Endothelial cell of umbilical vein (primary cell): Measurements from ENCODE around the gene EEF1A1. TPM values are rescaled to one million over a fixed set of nuclear protein-coding genes. Genes with fewer than 3 reads are reported as not detected.

Experiments
- BruUV-seq: library from RNA; stranded (reverse); fragments of 400-500 nt; replicated peaks from 2 replicates; lab custom pipeline; 2021; lab: Mats Ljungman, UMichigan
- CTCF ChIA-PET: fragments of 300-600, 350-600 bp; sonication (Branson Sonifier 250); formaldehyde crosslinking; loops from one replicate; lab custom pipeline; 2021; ENCODE audit warnings: antibody characterized with exemption, inconsistent platforms; lab: Charles Lee
- POLR2A ChIA-PET: fragments of 300-600, 350-600 bp; sonication (Branson Sonifier 250); formaldehyde crosslinking; loops from one replicate; lab custom pipeline; 2021; ENCODE audit warnings: antibody characterized with exemption, inconsistent platforms; lab: Charles Lee
- DNase-seq: peaks from one replicate; pipeline ENCODE4 v3.0.0-alpha.2; 2011; ENCODE audit warnings: low read depth, low spot score
- FAIRE-seq: peaks from 2 replicates; lab custom pipeline; 2011; peaks lifted over from hg19 to GRCh38; lab: Jason Lieb, UNC
- H2AFZ ChIP-seq: 2 replicates; pipeline ENCODE4 v1.6.0; 2012; ENCODE audit warnings: low read depth, low read length, control low read depth, inconsistent platforms
- H3K27ac ChIP-seq: 2 replicates; pipeline ENCODE4 v1.5.1; 2011; ENCODE audit warnings: low read depth, mild to moderate bottlenecking, control low read depth, low read length, moderate library complexity; ENCODE audit not compliant: insufficient read depth
- H3K27me3 ChIP-seq, 2 experiments: 2 replicates each; pipeline versions ENCODE4 v1.6.0 to v1.6.1; 2011; ENCODE audit warnings: low read length in 2 of 2, mixed read lengths in 1 of 2; ENCODE audit not compliant: control insufficient read depth in 2 of 2, insufficient read depth in 2 of 2
- H3K36me3 ChIP-seq, 2 experiments: 2 replicates in 1 of 2; 3 replicates in 1 of 2; pipeline ENCODE4 v1.5.1; 2011; ENCODE audit warnings: low read length in 2 of 2, mild to moderate bottlenecking in 1 of 2, moderate library complexity in 1 of 2; ENCODE audit not compliant: control insufficient read depth in 2 of 2, insufficient read depth in 2 of 2; ENCODE audit errors: extremely low read depth in 1 of 2
- H3K4me1 ChIP-seq: 3 replicates; pipeline ENCODE4 v1.5.1; 2011; ENCODE audit warnings: mild to moderate bottlenecking, low read length; ENCODE audit not compliant: control insufficient read depth, insufficient read depth; ENCODE audit errors: extremely low read depth
- H3K4me2 ChIP-seq: 2 replicates; pipeline ENCODE4 v1.6.1; 2011; ENCODE audit warnings: low read length, control low read depth, mixed read lengths; ENCODE audit not compliant: insufficient read depth
- H3K4me3 ChIP-seq, 3 experiments: fragments of 200-600 bp in 1 of 3; sonication (generic), shearing (Covaris generic) in 1 of 3; replicated peaks in 1 of 3; 2 replicates each; pipeline ENCODE4 v1.5.1; 2011 to 2016; ENCODE audit warnings: control low read depth in 3 of 3, low read length in 3 of 3, mild to moderate bottlenecking in 2 of 3, inconsistent platforms in 1 of 3, low read depth in 1 of 3, moderate library complexity in 1 of 3; ENCODE audit not compliant: insufficient read depth in 1 of 3
- H3K79me2 ChIP-seq: 2 replicates; pipeline ENCODE4 v1.6.0; 2012; ENCODE audit warnings: low read length, inconsistent platforms; ENCODE audit not compliant: control insufficient read depth, insufficient read depth
- H3K9ac ChIP-seq: replicated peaks from 2 replicates; pipeline ENCODE3; 2011; ENCODE audit warnings: low read length, control low read depth; ENCODE audit not compliant: insufficient read depth; ENCODE audit errors: extremely low read depth
- H3K9me1 ChIP-seq: replicated peaks from 3 replicates; pipeline ENCODE4 v1.6.0; 2011; ENCODE audit warnings: mild to moderate bottlenecking, low read length; ENCODE audit not compliant: control insufficient read depth, insufficient read depth; ENCODE audit errors: extremely low read depth
- H3K9me3 ChIP-seq: replicated peaks from 2 replicates; pipeline ENCODE4 v1.5.1; 2012; ENCODE audit warnings: low read length, inconsistent platforms; ENCODE audit not compliant: control insufficient read depth, insufficient read depth
- H4K20me1 ChIP-seq: replicated peaks from 2 replicates; pipeline ENCODE3; 2011; ENCODE audit warnings: mild to moderate bottlenecking, low read length; ENCODE audit not compliant: control insufficient read depth, insufficient read depth; ENCODE audit errors: extremely low read depth
- EZH2 ChIP-seq: IDR thresholded peaks from 2 replicates; pipeline ENCODE4 v1.6.1; 2012; ENCODE audit warnings: borderline replicate concordance, low read depth, mild to moderate bottlenecking, moderate library complexity, low read length, inconsistent platforms; ENCODE audit not compliant: severe bottlenecking
- FOS ChIP-seq: IDR thresholded peaks from 2 replicates; pipeline ENCODE4 v1.6.1; 2011; ENCODE audit warnings: mild to moderate bottlenecking, low read length, moderate library complexity, borderline replicate concordance; ENCODE audit not compliant: insufficient read depth
- JUN ChIP-seq: IDR thresholded peaks from 2 replicates; pipeline ENCODE4 v1.6.1; 2011; ENCODE audit warnings: borderline replicate concordance, low read depth; ENCODE audit not compliant: insufficient read length, insufficient read depth
- MAX ChIP-seq: IDR thresholded peaks from 2 replicates; pipeline ENCODE4 v1.6.1; 2011; ENCODE audit not compliant: insufficient read depth, insufficient read length
- MYC ChIP-seq: IDR thresholded peaks from one replicate; pipeline ENCODE4 v1.6.1; 2011; ENCODE audit warnings: mild to moderate bottlenecking, low read depth, low read length
- POLR2A ChIP-seq: IDR thresholded peaks from 2 replicates; pipeline ENCODE4 v1.6.1; 2012; ENCODE audit warnings: low read depth, mild to moderate bottlenecking, control low read depth, low read length
- POLR2AphosphoS5 ChIP-seq: IDR thresholded peaks from 2 replicates; pipeline ENCODE4 v1.6.1; 2012; ENCODE audit warnings: low read depth, mild to moderate bottlenecking, control low read depth, low read length, moderate library complexity; ENCODE audit not compliant: insufficient read depth
- dilution Hi-C: fragments of 300-500 bp; cut with MboI; formaldehyde crosslinking; loops from one replicate; pipeline ENCODE4 v1.15.0; 2019; ENCODE audit warnings: low sequenced_read_pairs; ENCODE audit not compliant: extremely low pct_ligation_motif_present
- intact Hi-C: fragments of 100-400 bp; cut with micrococcal nuclease; formaldehyde crosslinking; loops from one replicate; pipeline ENCODE4 v1.10.0; 2022
- polyA plus RNA-seq, 4 experiments: library from polyadenylated mRNA; depleted of rRNA in 3 of 4; stranded (reverse) in 3 of 4; unstranded in 1 of 4; fragments of >200 nt; gene quantifications; 2 replicates each; pipeline versions ENCODE4 v1.2.1 to v1.2.3, GENCODE V29; 2011 to 2012; ENCODE audit warnings: missing spikeins in 1 of 4
- total RNA-seq: library from RNA; stranded (reverse); gene quantifications from 2 replicates; pipeline ENCODE4 v1.2.3, GENCODE V29; 2021
- TF ChIP-seq, protein P1 (sequence below), 2 donors: IDR thresholded peaks; 1 replicate in 1 of 2; 2 replicates in 1 of 2; pipeline ENCODE4 v1.5.1; 2011; ENCODE audit warnings: low read length in 2 of 2, mild to moderate bottlenecking in 2 of 2, moderate library complexity in 2 of 2, control low read depth in 1 of 2, inconsistent platforms in 1 of 2, low read depth in 1 of 2; ENCODE audit not compliant: insufficient read depth in 1 of 2; ENCODE audit errors: extremely low read depth in 1 of 2

EEF1A1 gene
- total and polyA plus RNA-seq, 2 donors (not counting 3 experiments of a cell fraction or from before 2014, with no cell fraction given): 9,186 to 11,104 TPM

DNA sequence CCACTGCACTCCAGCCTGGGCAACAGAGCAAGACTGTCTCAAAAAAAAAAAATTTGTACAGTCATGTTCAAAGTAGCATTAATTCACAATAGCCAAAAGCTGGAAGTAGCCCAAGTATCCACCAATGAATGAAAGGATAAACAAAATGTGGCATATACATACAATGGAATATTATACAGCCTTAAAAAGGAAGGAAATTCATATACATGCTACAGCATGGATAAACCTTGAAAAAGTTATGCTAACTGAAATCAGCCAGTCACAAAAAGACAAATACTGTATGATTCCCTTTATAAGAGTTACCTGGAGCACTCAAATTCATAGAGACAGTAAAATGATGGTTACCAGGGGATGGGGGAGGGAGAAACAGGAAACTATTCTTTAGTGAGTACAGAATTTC, 15.7 kb downstream of the EEF1A1 start:
- Histone ChIP-seq H3K4me2 (no peak overlapping the region), H3K79me2 (no peaks in the 10 kb centered on the region), H4K20me1 (no peaks in the 10 kb centered on the region), H3K27ac (no peak overlapping the region), H3K27me3 (no peaks in the 10 kb centered on the region), H3K36me3 (peaks cover 0 to 8% of the 10 kb centered on the region in 2 experiments), H3K4me1 (no peaks in the 10 kb centered on the region), H3K4me3 (no peak overlapping the region), H3K9me3 (no peaks in the 10 kb centered on the region), H3K9me1 (no peaks in the 10 kb centered on the region), H3K9ac (no peak overlapping the region), H2AFZ (no peak overlapping the region)
- intact Hi-C loops (no loop called here), dilution Hi-C loops (no loop called here)
- TF ChIP-seq MAX: no peak
- no peak for TF ChIP-seq MYC
- TF ChIP-seq POLR2A: no peak
- no peak for TF ChIP-seq JUN
- no peak for TF ChIP-seq FOS
- no peak for TF ChIP-seq EZH2
- TF ChIP-seq POLR2AphosphoS5: no peak
- TF ChIP-seq, protein P1, sequence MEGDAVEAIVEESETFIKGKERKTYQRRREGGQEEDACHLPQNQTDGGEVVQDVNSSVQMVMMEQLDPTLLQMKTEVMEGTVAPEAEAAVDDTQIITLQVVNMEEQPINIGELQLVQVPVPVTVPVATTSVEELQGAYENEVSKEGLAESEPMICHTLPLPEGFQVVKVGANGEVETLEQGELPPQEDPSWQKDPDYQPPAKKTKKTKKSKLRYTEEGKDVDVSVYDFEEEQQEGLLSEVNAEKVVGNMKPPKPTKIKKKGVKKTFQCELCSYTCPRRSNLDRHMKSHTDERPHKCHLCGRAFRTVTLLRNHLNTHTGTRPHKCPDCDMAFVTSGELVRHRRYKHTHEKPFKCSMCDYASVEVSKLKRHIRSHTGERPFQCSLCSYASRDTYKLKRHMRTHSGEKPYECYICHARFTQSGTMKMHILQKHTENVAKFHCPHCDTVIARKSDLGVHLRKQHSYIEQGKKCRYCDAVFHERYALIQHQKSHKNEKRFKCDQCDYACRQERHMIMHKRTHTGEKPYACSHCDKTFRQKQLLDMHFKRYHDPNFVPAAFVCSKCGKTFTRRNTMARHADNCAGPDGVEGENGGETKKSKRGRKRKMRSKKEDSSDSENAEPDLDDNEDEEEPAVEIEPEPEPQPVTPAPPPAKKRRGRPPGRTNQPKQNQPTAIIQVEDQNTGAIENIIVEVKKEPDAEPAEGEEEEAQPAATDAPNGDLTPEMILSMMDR (IDR thresholded peaks at IDR 0.05; ENCODE audit: extremely low read depth in 1 of 2, insufficient read depth in 1 of 2, low read depth in 1 of 2, low read length in 2 of 2): no peak
- POLR2A ChIA-PET: no interaction called here
- no TSS peak for BruUV-seq
- CTCF ChIA-PET: interaction anchor here (1.8 kb wide), 1 partner anchor 10 kb away, joined by 5 read pairs; no protein-coding TSS in a partner anchor
- no peak for DNase-seq
- no peak for FAIRE-seq
